ENCODE results near the gene SPAST. TPM values are rescaled to one million over a fixed set of nuclear protein-coding genes. Genes with fewer than 3 reads are reported as not detected.
A peak's percentile ranks its signal among the peaks of the same experiment; 100 is the strongest.

Gene SPAST
- total RNA-seq, 1 donor from 2014 or later, result 15.1 TPM

DNA sequence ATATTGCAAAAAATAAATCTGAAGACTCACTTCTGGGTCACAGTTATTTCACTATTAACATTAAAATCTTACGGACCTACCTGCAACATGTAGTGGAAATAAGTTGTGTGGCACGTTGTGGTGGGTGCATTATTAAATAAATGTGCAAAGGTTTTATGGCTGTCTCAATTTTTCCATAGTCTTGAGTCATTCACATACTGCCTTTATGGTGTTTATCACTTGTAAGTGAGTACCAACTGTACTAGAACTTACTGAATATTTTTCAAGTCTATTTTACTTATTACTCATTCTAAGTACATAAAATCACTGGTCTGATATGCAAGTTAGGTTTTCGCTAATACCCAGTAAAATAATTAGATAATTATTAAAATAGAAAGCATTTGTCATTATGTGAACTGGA lies 54.7 kb downstream of the SPAST start:
- intact Hi-C loops (cut with DNase I), result no loop called here
- Histone ChIP-seq H3K4me3 (no peak overlapping the region), H3K9me3 (no peaks in the 10 kb centered on the region), H3K27me3 (no peaks in the 10 kb centered on the region), H3K27ac (no peak overlapping the region), H3K4me1 (no peaks in the 10 kb centered on the region), H3K36me3 (peaks cover 53% of the 10 kb centered on the region)
- ATAC-seq, result no peak
- no peak for DNase-seq
- TF ChIP-seq, protein P1, sequence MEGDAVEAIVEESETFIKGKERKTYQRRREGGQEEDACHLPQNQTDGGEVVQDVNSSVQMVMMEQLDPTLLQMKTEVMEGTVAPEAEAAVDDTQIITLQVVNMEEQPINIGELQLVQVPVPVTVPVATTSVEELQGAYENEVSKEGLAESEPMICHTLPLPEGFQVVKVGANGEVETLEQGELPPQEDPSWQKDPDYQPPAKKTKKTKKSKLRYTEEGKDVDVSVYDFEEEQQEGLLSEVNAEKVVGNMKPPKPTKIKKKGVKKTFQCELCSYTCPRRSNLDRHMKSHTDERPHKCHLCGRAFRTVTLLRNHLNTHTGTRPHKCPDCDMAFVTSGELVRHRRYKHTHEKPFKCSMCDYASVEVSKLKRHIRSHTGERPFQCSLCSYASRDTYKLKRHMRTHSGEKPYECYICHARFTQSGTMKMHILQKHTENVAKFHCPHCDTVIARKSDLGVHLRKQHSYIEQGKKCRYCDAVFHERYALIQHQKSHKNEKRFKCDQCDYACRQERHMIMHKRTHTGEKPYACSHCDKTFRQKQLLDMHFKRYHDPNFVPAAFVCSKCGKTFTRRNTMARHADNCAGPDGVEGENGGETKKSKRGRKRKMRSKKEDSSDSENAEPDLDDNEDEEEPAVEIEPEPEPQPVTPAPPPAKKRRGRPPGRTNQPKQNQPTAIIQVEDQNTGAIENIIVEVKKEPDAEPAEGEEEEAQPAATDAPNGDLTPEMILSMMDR (IDR thresholded peaks at IDR 0.05), result no peak

DNA sequence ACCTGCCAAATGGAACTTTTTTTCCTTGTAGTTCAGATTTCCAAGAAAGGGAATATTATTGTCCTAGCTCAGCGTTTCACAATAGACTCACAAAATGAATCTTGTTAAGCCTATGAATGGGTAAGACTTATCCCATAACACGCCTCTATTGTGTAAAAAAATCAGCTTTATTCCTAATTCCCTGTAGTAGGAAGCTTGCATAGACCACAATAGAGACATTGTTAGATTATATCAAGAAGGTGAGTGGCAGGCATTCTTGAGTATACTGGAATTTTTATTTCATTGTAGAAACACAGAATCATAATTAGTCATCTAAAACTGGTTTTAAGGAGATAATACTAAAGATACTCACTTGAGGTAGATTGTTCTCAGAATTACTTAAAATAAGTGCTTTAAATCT lies 55.8 kb downstream of the SPAST start:
- Histone ChIP-seq H3K9me3 (no peaks in the 10 kb centered on the region), H3K4me3 (no peak overlapping the region), H3K27ac (no peak overlapping the region), H3K36me3 (peaks cover 53% of the 10 kb centered on the region), H3K27me3 (no peaks in the 10 kb centered on the region), H3K4me1 (no peaks in the 10 kb centered on the region)
- DNase-seq, result no peak
- TF ChIP-seq, protein P1 (IDR thresholded peaks at IDR 0.05), result no peak
- ATAC-seq, result no peak
- intact Hi-C loops (cut with DNase I), result no loop called here

DNA sequence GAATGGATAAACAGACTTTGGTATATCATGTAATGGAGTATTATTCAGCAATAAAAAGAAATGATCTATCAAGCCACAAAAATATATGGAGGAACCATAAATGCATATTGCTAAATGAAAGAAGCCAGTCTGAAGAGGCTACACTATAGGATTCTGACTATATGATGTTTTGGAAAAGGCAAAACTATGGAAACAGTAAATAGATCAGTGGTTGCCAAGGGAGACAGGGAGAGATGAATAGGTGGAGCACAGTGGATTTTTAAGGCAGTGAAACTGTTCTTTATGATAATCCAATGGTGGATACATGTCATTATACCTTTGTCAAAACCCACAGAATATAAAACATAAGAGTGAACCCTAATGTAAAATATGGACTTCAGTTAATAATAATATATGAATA lies 61.3 kb downstream of the SPAST start:
- H3K9me3 ChIP-seq, result no peaks in the 10 kb centered on the region
- DNase-seq, result no peak
- intact Hi-C loops (cut with DNase I), result no loop called here
- H3K36me3 ChIP-seq, result peaks cover 46% of the 10 kb centered on the region
- ATAC-seq, result no peak
- no peak overlapping the region for H3K27ac ChIP-seq
- no peaks in the 10 kb centered on the region for H3K27me3 ChIP-seq
- TF ChIP-seq, protein P1 (IDR thresholded peaks at IDR 0.05), result no peak
- no peak overlapping the region for H3K4me3 ChIP-seq
- no peaks in the 10 kb centered on the region for H3K4me1 ChIP-seq

DNA sequence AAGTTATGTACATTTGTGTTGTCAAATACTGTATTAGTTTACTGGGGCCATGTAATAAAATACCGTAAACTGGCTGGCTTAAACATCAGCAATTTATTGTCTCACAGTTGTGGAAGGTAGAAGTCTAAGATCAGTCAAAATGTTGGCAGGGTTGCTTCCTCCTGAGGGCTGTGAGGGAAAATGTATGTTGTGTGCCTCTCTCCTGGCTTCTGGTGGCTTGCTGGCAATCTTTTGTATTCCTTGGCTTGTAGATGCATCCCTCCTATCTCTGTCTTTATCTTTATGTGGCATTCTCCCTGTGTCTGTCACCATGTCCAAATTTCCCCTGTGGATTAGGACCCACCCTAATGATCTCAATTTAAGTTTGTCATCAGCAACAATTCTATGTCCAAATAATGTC lies 65.3 kb downstream of the SPAST start:
- peaks cover 47% of the 10 kb centered on the region for H3K36me3 ChIP-seq
- no peaks in the 10 kb centered on the region for H3K27me3 ChIP-seq
- H3K27ac ChIP-seq, result no peak overlapping the region
- intact Hi-C loops (cut with DNase I), result no loop called here
- no peak for ATAC-seq
- H3K9me3 ChIP-seq, result no peaks in the 10 kb centered on the region
- no peak overlapping the region for H3K4me3 ChIP-seq
- TF ChIP-seq, protein P1 (IDR thresholded peaks at IDR 0.05), result no peak
- H3K4me1 ChIP-seq, result no peaks in the 10 kb centered on the region
- DNase-seq, result no peak

DNA sequence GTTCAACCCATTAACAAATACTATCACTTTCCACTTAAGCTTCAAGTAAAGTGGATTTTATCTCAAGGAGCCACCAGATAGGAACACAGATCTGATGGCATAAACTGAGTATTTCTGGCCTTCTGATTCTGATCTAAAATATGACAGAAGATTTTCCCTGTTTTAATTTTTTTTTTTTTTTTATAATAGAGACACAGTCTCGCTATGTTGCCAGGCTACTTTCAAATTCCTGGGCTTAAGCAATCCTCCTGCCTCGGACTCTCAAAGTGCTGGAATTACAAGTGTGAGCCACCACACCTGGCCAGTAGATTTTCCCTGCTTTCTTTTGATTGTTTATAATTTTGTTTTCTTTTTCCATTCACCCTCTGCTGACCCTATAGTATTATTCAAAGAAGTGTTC lies 65.7 kb downstream of the SPAST start:
- no peak for ATAC-seq
- no peaks in the 10 kb centered on the region for H3K27me3 ChIP-seq
- intact Hi-C loops (cut with DNase I), result no loop called here
- H3K4me1 ChIP-seq, result no peaks in the 10 kb centered on the region
- DNase-seq, result no peak
- TF ChIP-seq, protein P1 (IDR thresholded peaks at IDR 0.05), result no peak
- H3K4me3 ChIP-seq, result no peak overlapping the region
- H3K36me3 ChIP-seq, result peaks cover 47% of the 10 kb centered on the region
- H3K9me3 ChIP-seq, result no peaks in the 10 kb centered on the region
- no peak overlapping the region for H3K27ac ChIP-seq

DNA sequence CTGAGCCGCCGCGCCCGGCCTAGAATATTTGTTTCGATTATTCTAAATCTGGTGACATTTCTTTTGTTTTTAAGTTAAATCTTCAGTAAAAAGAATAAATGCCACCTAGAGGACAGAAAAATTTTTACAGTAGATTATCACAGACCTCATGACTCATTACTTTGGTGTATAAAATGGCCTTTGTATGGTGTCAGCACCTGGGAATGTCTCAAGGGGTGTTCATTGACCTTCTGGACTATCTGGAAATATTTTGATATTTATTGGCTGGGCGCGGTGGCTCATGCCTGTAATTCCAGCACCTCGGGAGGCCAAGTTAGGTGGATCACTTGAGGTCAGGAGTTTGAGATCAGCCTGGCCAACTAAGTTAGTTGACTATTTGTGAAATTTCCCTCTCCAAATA lies 72.1 kb downstream of the SPAST start:
- Histone ChIP-seq H3K4me3 (no peak overlapping the region), H3K27me3 (no peaks in the 10 kb centered on the region), H3K36me3 (peaks cover 31% of the 10 kb centered on the region), H3K4me1 (no peaks in the 10 kb centered on the region), H3K27ac (no peak overlapping the region), H3K9me3 (no peaks in the 10 kb centered on the region)
- peak; percentile 33 for DNase-seq
- intact Hi-C loops (cut with DNase I), result no loop called here
- TF ChIP-seq, protein P1 (IDR thresholded peaks at IDR 0.05), result peak; percentile 18
- peak; percentile 83 for ATAC-seq

All from upper lobe of right lung (tissue), 1 donor.